GM12874 (cell line): ENCODE results near the gene TXNRD1.

Source experiments
- TF ChIP-seq, protein P1 (sequence below): IDR thresholded peaks from 2 replicates; pipeline ENCODE4 v1.5.1; 2011; ENCODE audit warnings: low read depth, mild to moderate bottlenecking, control low read depth, low read length, moderate library complexity; ENCODE audit not compliant: insufficient read depth

Gene TXNRD1

GRCh38 chr12:104296718-104297117 is 81.1 kb downstream of the TXNRD1 start:
- TF ChIP-seq, protein P1, sequence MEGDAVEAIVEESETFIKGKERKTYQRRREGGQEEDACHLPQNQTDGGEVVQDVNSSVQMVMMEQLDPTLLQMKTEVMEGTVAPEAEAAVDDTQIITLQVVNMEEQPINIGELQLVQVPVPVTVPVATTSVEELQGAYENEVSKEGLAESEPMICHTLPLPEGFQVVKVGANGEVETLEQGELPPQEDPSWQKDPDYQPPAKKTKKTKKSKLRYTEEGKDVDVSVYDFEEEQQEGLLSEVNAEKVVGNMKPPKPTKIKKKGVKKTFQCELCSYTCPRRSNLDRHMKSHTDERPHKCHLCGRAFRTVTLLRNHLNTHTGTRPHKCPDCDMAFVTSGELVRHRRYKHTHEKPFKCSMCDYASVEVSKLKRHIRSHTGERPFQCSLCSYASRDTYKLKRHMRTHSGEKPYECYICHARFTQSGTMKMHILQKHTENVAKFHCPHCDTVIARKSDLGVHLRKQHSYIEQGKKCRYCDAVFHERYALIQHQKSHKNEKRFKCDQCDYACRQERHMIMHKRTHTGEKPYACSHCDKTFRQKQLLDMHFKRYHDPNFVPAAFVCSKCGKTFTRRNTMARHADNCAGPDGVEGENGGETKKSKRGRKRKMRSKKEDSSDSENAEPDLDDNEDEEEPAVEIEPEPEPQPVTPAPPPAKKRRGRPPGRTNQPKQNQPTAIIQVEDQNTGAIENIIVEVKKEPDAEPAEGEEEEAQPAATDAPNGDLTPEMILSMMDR: no peak

DNA sequence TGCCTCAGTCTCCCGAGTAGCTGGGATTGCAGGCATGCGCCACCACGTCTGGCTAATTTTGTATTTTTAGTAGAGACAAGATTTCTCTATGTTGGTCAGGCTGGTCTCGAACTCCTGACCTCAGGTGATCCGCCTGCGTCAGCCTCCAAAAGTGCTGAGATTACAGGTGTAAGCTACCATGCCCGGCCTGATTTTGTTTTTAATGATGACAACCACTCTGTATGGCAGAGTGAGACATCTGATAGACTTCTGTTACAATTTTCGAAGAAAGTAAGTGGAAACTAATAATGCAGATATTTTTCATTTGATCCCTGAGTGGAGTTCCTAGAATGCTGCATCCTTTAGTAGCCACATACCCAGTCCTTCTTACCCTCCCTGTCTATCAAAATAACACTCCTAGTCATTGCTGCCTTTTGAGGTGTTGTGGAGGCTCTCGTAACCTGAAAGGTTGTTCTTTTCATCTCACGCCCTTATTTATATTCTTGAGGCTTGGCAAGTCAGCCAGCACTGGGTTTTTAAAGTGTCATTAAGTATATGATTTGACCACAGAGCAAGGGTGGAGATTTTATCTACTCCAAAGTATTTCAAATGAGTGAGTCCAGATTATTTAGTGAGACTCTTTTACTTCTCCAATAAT is 82.0 kb downstream of the TXNRD1 start:
- TF ChIP-seq, protein P1: no peak

DNA sequence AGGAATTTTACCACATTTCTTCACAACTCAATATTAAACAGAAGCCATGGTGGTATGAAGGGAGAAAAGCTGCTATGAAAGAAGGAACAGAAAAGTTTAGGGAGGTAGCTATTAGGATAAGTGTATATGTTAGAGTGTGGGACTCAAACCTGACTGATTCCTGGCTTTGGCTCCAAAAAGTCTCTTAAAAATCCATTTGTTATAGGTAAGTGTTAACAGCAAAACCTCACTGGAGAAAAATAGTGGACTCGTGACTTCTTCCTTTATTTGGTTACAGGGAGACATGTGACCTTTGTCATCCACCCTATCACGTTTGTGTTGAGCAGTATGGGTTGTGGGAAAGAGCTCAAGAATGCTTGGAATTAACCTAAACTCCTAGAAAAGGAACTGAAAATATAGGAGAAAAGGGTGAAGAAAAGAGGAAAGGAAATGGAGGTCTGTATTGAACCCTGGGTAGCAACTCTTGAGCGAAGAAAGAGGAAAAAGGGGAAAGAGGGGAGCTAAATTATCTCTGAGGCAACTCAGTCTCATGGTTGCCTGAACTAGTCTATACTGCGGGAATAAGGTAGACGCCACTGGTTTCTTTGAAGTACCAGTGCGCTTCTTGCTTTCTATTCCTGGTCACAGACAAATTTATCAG is 84.4 kb downstream of the TXNRD1 start:
- TF ChIP-seq, protein P1: no peak

DNA sequence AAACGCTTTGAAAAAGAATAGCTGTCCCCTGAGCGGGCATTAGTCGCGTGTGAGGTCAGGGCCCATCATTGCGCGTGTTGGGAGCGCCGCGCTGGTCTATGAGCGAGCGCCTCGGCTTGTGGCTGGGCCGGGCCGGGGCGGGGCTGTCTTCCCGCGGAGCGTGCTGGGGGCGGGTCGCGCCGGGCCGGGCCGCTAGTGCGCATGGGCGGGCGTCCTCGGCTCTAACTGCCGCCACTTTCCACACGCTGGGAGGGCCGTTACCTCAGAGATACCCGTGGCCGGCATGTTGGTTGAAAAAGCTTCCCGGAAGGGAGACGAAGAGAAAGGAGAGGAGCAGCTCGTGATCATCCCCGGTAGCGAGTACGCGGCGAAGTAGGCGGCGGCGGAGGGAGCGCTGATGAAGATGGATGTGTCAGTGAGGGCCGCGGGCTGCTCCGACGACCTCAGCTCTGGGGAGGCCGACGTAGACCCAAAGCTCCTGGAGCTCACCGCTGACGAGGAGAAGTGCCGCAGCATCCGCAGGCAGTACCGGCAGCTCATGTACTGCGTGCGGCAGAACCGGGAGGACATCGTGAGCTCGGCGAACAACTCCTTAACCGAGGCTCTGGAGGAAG is 88.1 kb downstream of the TXNRD1 start, which contains the start of gene EID3:
Gene EID3 (plus strand): TSS at position 202 of the 614 bp plus-strand sequence. CDS start 196 bp downstream, at position 398.
- TF ChIP-seq, protein P1: no peak

DNA sequence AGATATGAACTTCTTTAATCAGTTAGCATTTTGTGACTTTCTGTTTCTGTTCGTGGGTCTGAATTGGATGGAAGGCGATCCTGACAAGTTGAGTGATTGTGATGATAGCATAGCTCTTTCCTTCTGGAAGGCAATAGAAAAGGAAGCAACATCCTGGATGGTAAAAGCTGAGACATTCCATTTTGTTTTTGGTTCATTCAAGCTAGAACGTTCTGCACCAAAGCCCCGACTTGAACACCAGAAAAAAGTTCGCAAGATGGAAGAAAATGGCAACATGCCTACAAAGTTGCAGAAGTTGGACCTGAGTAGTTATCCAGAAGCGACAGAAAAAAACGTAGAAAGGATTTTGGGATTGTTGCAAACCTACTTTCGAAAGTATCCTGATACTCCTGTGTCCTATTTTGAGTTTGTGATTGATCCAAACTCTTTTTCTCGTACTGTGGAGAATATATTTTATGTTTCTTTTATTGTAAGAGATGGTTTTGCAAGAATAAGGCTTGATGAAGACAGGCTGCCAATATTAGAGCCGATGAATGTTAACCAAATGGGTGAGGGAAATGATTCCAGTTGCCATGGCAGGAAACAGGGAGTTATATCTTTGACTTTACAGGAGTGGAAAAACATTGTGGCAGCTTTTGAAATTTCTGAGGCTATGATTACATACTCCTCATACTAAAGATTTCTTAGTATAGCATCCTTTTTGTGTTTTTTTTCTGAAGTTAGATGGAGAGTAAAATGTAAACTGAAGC is 88.9 kb downstream of the TXNRD1 start:
- TF ChIP-seq, protein P1: no peak

- TF ChIP-seq, protein P1: no peak
Observed at GRCh38 chr12:104305349-104305748, 89.8 kb downstream of the TXNRD1 start.

- TF ChIP-seq, protein P1: no peak
Observed at GRCh38 chr12:104306376-104306775, 90.8 kb downstream of the TXNRD1 start.
